IMR-90 (cell line): ENCODE data around the gene TMEM128. TPM values are rescaled to one million over a fixed set of nuclear protein-coding genes. Genes with fewer than 3 reads are reported as not detected.

Source experiments
- ATAC-seq: fragments of 200-7000 bp; cut with Tn5 transposase; 2 replicates; pipeline ENCODE4 v1.9.1; 2020; ENCODE audit warnings: low read depth, mild to moderate bottlenecking, moderate library complexity
- BruUV-seq: library from RNA; stranded (reverse); fragments of 400-500 nt; replicated peaks from 2 replicates; lab custom pipeline; 2021; lab: Mats Ljungman, UMichigan
- CTCF ChIA-PET: fragments of 300-600 bp; formaldehyde crosslinking; extraction: SDS; loops from one replicate; lab custom pipeline; 2021; ENCODE audit warnings: antibody characterized with exemption; lab: Yijun Ruan, JAX
- POLR2A ChIA-PET: fragments of 300-600 bp; sonication (Branson Sonifier 250); formaldehyde crosslinking; loops from one replicate; lab custom pipeline; 2022; ENCODE audit warnings: antibody characterized with exemption; ENCODE audit not compliant: unreplicated experiment; lab: Charles Lee
- DNase-seq: peaks from one replicate; pipeline ENCODE4 v3.0.0; 2013
- H2AFZ ChIP-seq: replicated peaks from 2 replicates; pipeline ENCODE3; 2013; ENCODE audit warnings: low read length, mild to moderate bottlenecking; ENCODE audit not compliant: poor library complexity
- H2AK5ac ChIP-seq: 2 replicates; pipeline ENCODE4 v1.6.1; 2013; ENCODE audit warnings: low read depth, low read length, inconsistent platforms
- H2AK9ac ChIP-seq: replicated peaks from 2 replicates; pipeline ENCODE3; 2013; ENCODE audit warnings: mild to moderate bottlenecking, low read depth, low read length, moderate library complexity; ENCODE audit not compliant: poor library complexity
- H2BK120ac ChIP-seq: 2 replicates; pipeline ENCODE4 v1.6.1; 2013; ENCODE audit warnings: low read depth, low read length, inconsistent platforms
- H2BK15ac ChIP-seq: 3 replicates; pipeline ENCODE4 v1.6.1; 2013; ENCODE audit warnings: low read depth, low read length, inconsistent platforms
- H2BK20ac ChIP-seq: 2 replicates; pipeline ENCODE4 v1.6.1; 2013; ENCODE audit warnings: low read depth, mild to moderate bottlenecking, inconsistent platforms, low read length, moderate library complexity
- H2BK5ac ChIP-seq: 2 replicates; pipeline ENCODE4 v1.6.1; 2013; ENCODE audit warnings: mild to moderate bottlenecking, low read depth, low read length, inconsistent platforms; ENCODE audit not compliant: poor library complexity, severe bottlenecking
- H3K14ac ChIP-seq: replicated peaks from 2 replicates; pipeline ENCODE4 v1.6.1; 2013; ENCODE audit warnings: low read depth, low read length, inconsistent platforms
- H3K18ac ChIP-seq: 2 replicates; pipeline ENCODE4 v1.6.1; 2013; ENCODE audit warnings: low read depth, low read length, control low read depth
- H3K23ac ChIP-seq: 2 replicates; pipeline ENCODE4 v1.6.1; 2013; ENCODE audit warnings: low read depth, low read length, inconsistent platforms
- H3K27ac ChIP-seq: 2 replicates; pipeline ENCODE4 v1.5.1; 2013; ENCODE audit warnings: mild to moderate bottlenecking, control low read depth, low read length; ENCODE audit not compliant: insufficient read depth
- H3K27me3 ChIP-seq: 2 replicates; pipeline ENCODE4 v1.6.1; 2013; ENCODE audit warnings: low read length; ENCODE audit not compliant: control insufficient read depth, insufficient read depth
- H3K36me3 ChIP-seq: 2 replicates; pipeline ENCODE4 v1.6.1; 2013; ENCODE audit warnings: low read length, mixed read lengths; ENCODE audit not compliant: control insufficient read depth, insufficient read depth
- H3K4ac ChIP-seq: 2 replicates; pipeline ENCODE4 v1.6.1; 2013; ENCODE audit warnings: low read depth, low read length, inconsistent platforms
- H3K4me1 ChIP-seq: 2 replicates; pipeline ENCODE4 v1.6.1; 2013; ENCODE audit warnings: low read length, mixed read lengths; ENCODE audit not compliant: control insufficient read depth, insufficient read depth
- H3K4me2 ChIP-seq: 2 replicates; pipeline ENCODE4 v1.6.1; 2013; ENCODE audit warnings: low read depth, mild to moderate bottlenecking, control low read depth, low read length, moderate library complexity
- H3K4me3 ChIP-seq: 2 replicates; pipeline ENCODE4 v1.5.1; 2013; ENCODE audit warnings: low read depth, mild to moderate bottlenecking, control low read depth, low read length, moderate library complexity; ENCODE audit not compliant: insufficient read depth
- H3K56ac ChIP-seq: 2 replicates; pipeline ENCODE4 v1.6.1; 2013; ENCODE audit warnings: low read length, inconsistent platforms; ENCODE audit not compliant: insufficient read depth; ENCODE audit errors: extremely low read depth
- H3K79me1 ChIP-seq, 2 experiments: 2 replicates each; pipeline ENCODE4 v1.6.1; 2013; ENCODE audit warnings: low read length in 2 of 2, inconsistent platforms in 1 of 2, low read depth in 1 of 2
- H3K9ac ChIP-seq: 2 replicates; pipeline ENCODE4 v1.6.1; 2013; ENCODE audit warnings: low read depth, low read length, control low read depth
- H3K9me1 ChIP-seq: 2 replicates; pipeline ENCODE4 v1.6.1; 2013; ENCODE audit warnings: low read length, inconsistent platforms; ENCODE audit not compliant: insufficient read depth
- H3K9me3 ChIP-seq: 2 replicates; pipeline ENCODE4 v1.6.1; 2013; ENCODE audit warnings: low read length; ENCODE audit not compliant: control insufficient read depth, insufficient read depth
- H4K20me1 ChIP-seq: 2 replicates; pipeline ENCODE4 v1.6.1; 2013; ENCODE audit warnings: low read length, inconsistent platforms; ENCODE audit not compliant: insufficient read depth
- H4K5ac ChIP-seq: 2 replicates; pipeline ENCODE4 v1.6.1; 2013; ENCODE audit warnings: mild to moderate bottlenecking, low read depth, low read length, control low read depth
- H4K8ac ChIP-seq, 2 experiments: 2 replicates each; pipeline ENCODE4 v1.6.1; 2013; ENCODE audit warnings: low read depth in 2 of 2, low read length in 2 of 2, control low read depth in 1 of 2, inconsistent platforms in 1 of 2
- H4K91ac ChIP-seq: 2 replicates; pipeline ENCODE4 v1.6.1; 2013; ENCODE audit warnings: low read depth, low read length, inconsistent platforms; ENCODE audit not compliant: insufficient read depth
- BHLHE40 ChIP-seq: fragments of 150-350 bp; IDR thresholded peaks from 2 replicates; pipeline ENCODE4 v1.6.1; 2016; ENCODE audit warnings: mild to moderate bottlenecking, low read depth, low read length
- CEBPB ChIP-seq: IDR thresholded peaks from 2 replicates; pipeline ENCODE4 v1.6.1; 2012; ENCODE audit warnings: low read depth, low read length, improper control_type of control experiment
- FOS ChIP-seq: fragments of 150-350 bp; IDR thresholded peaks from 2 replicates; pipeline ENCODE4 v1.6.1; 2016; ENCODE audit warnings: low read depth, low read length
- MAZ ChIP-seq: IDR thresholded peaks from 2 replicates; pipeline ENCODE4 v1.6.1; 2012; ENCODE audit warnings: low read depth, mild to moderate bottlenecking, low read length, improper control_type of control experiment, moderate library complexity, borderline replicate concordance
- MXI1 ChIP-seq: IDR thresholded peaks from 2 replicates; pipeline ENCODE4 v1.6.1; 2012; ENCODE audit warnings: low read depth, mild to moderate bottlenecking, low read length, moderate library complexity, borderline replicate concordance
- POLR2A ChIP-seq: IDR thresholded peaks from 2 replicates; pipeline ENCODE4 v1.6.1; 2012; ENCODE audit warnings: mild to moderate bottlenecking, low read depth, low read length
- RAD21 ChIP-seq: IDR thresholded peaks from 2 replicates; pipeline ENCODE4 v1.6.1; 2012; ENCODE audit warnings: low read length, improper control_type of control experiment
- RCOR1 ChIP-seq: IDR thresholded peaks from 2 replicates; pipeline ENCODE4 v1.6.1; 2012; ENCODE audit warnings: mild to moderate bottlenecking, low read length, improper control_type of control experiment; ENCODE audit not compliant: insufficient replicate concordance
- RFX5 ChIP-seq: IDR thresholded peaks from 2 replicates; pipeline ENCODE4 v1.8.0; 2012; ENCODE audit warnings: low read depth, mild to moderate bottlenecking, low read length, moderate library complexity
- WGBS, 2 experiments: methylation state at CpG; one replicate each; pipeline versions ENCODE4 v1.1.5 to v1.1.7; 2013; ENCODE audit warnings: missing lambda C conversion rate in 2 of 2; ENCODE audit not compliant: insufficient read length in 1 of 2; ENCODE audit errors: extremely low coverage in 2 of 2; 5-methylcytosine and 5-hydroxymethylcytosine counted together
- dilution Hi-C: fragments of 300-500 bp; cut with HindIII; formaldehyde crosslinking; loops from one replicate; pipeline ENCODE4 v1.14.3; 2018; ENCODE audit warnings: low sequenced_read_pairs; ENCODE audit not compliant: unreplicated experiment
- in situ Hi-C: fragments of 300-500 bp; cut with MboI; formaldehyde crosslinking; loops from 3 replicates; pipeline ENCODE4 v1.14.3; 2019; ENCODE audit warnings: low sequenced_read_pairs, inconsistent platforms, mixed read lengths
- intact Hi-C: fragments of 100-400 bp; cut with micrococcal nuclease; formaldehyde crosslinking; loops from 2 replicates; pipeline ENCODE4 v1.10.0; 2022
- polyA plus RNA-seq, 3 experiments: library from polyadenylated mRNA; depleted of rRNA; stranded (reverse); fragments of >200 nt; gene quantifications; 2 replicates each; pipeline ENCODE4 v1.2.3, GENCODE V29; 2012; ENCODE audit warnings: low replicate concordance in 1 of 3
- total RNA-seq: library from RNA; depleted of rRNA; stranded (reverse); fragments of >200 nt; gene quantifications from 2 replicates; pipeline ENCODE4 v1.2.3, GENCODE V29; 2012
- TF ChIP-seq, protein P1 (sequence below): fragments of 150-350 bp; IDR thresholded peaks from 2 replicates; pipeline ENCODE4 v1.6.1; 2017; ENCODE audit warnings: mild to moderate bottlenecking, antibody characterized with exemption, low read length, low read depth
- TF ChIP-seq, protein P2 (sequence below): fragments of 150-350 bp; IDR thresholded peaks from 2 replicates; pipeline ENCODE4 v1.6.1; 2016; ENCODE audit warnings: low read depth, mild to moderate bottlenecking, low read length, moderate library complexity, borderline replicate concordance
- TF ChIP-seq, protein P3 (sequence below): conservative IDR thresholded peaks from 2 replicates; pipeline ENCODE4 v1.5.1; 2012; ENCODE audit warnings: mild to moderate bottlenecking, low read depth, low read length, improper control_type of control experiment

Gene TMEM128
- total and polyA plus RNA-seq, 2 of the 4 experiments (the other 2 are of a cell fraction), result 21.9 to 22.6 TPM

DNA sequence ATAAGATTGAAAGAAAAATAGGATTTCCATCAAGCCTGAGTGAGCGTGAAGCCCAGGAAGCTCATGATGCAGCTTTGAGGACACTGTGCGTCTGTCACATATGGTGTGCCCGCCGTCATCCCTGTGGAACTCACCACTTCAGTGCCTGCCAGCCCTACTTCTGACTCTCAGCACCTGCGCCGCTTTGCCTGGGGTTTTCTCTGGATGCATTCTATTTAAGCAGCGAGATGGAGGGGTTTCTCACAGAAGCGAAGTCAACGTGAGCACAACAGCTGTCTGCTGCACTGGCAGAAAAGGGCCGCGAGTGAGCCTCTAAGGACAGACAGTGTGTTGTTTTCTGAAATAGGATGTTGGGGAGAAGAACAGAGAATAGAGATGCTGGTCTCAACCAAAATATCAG lies 6.2 kb upstream of the TMEM128 start:
- H4K5ac ChIP-seq, result no peak overlapping the region
- no peaks in the 10 kb centered on the region for H3K4me1 ChIP-seq
- DNase-seq (no peak), ATAC-seq (no peak)
- H3K79me1 ChIP-seq, result no peaks in the 10 kb centered on the region
- no TSS peak for BruUV-seq
- in situ Hi-C loops, result loop anchor here (5.0 kb wide), 1 partner anchor 88 kb away; no protein-coding TSS in a partner anchor
- H3K9ac ChIP-seq, result no peak overlapping the region
- H3K9me3 ChIP-seq, result no peaks in the 10 kb centered on the region
- H3K36me3 ChIP-seq, result no peaks in the 10 kb centered on the region
- CTCF ChIA-PET, result no interaction called here
- H4K91ac ChIP-seq, result no peak overlapping the region
- no peak overlapping the region for H3K27ac ChIP-seq
- H3K27me3 ChIP-seq, result peaks cover 20% of the 10 kb centered on the region
- no peak overlapping the region for H2BK15ac ChIP-seq
- 67% methylated on average over 1 of the region's 11 CpGs; no CpG with 5 or more reads in 1 of the 2 experiments for WGBS, 2 experiments
- H2BK120ac ChIP-seq, result no peak overlapping the region
- no peak overlapping the region for H4K8ac ChIP-seq
- POLR2A ChIA-PET, result no interaction called here
- H2AFZ ChIP-seq, result no peak overlapping the region
- no peak for TF ChIP-seq MXI1
- TF ChIP-seq, protein P1, sequence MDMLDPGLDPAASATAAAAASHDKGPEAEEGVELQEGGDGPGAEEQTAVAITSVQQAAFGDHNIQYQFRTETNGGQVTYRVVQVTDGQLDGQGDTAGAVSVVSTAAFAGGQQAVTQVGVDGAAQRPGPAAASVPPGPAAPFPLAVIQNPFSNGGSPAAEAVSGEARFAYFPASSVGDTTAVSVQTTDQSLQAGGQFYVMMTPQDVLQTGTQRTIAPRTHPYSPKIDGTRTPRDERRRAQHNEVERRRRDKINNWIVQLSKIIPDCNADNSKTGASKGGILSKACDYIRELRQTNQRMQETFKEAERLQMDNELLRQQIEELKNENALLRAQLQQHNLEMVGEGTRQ, result no peak
- no peak for TF ChIP-seq MAZ
- TF ChIP-seq, protein P2, sequence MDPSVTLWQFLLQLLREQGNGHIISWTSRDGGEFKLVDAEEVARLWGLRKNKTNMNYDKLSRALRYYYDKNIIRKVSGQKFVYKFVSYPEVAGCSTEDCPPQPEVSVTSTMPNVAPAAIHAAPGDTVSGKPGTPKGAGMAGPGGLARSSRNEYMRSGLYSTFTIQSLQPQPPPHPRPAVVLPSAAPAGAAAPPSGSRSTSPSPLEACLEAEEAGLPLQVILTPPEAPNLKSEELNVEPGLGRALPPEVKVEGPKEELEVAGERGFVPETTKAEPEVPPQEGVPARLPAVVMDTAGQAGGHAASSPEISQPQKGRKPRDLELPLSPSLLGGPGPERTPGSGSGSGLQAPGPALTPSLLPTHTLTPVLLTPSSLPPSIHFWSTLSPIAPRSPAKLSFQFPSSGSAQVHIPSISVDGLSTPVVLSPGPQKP, result no peak
- TF ChIP-seq CEBPB, result no peak
- no peak for TF ChIP-seq RAD21
- no peak for TF ChIP-seq RCOR1
- TF ChIP-seq, protein P3, sequence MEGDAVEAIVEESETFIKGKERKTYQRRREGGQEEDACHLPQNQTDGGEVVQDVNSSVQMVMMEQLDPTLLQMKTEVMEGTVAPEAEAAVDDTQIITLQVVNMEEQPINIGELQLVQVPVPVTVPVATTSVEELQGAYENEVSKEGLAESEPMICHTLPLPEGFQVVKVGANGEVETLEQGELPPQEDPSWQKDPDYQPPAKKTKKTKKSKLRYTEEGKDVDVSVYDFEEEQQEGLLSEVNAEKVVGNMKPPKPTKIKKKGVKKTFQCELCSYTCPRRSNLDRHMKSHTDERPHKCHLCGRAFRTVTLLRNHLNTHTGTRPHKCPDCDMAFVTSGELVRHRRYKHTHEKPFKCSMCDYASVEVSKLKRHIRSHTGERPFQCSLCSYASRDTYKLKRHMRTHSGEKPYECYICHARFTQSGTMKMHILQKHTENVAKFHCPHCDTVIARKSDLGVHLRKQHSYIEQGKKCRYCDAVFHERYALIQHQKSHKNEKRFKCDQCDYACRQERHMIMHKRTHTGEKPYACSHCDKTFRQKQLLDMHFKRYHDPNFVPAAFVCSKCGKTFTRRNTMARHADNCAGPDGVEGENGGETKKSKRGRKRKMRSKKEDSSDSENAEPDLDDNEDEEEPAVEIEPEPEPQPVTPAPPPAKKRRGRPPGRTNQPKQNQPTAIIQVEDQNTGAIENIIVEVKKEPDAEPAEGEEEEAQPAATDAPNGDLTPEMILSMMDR, result no peak
- TF ChIP-seq FOS, result no peak
- TF ChIP-seq POLR2A, result no peak
- TF ChIP-seq RFX5, result no peak
- TF ChIP-seq BHLHE40, result no peak
- H3K4ac ChIP-seq, result no peak overlapping the region
- no peak overlapping the region for H3K18ac ChIP-seq
- H3K23ac ChIP-seq, result no peak overlapping the region
- intact Hi-C loops, result no loop called here
- H3K14ac ChIP-seq, result no peak overlapping the region
- no peaks in the 10 kb centered on the region for H4K20me1 ChIP-seq
- no peak overlapping the region for H2BK5ac ChIP-seq
- no peak overlapping the region for H2BK20ac ChIP-seq
- dilution Hi-C loops, result no loop called here
- H2AK5ac ChIP-seq, result no peak overlapping the region
- H3K4me3 ChIP-seq, result no peak overlapping the region
- H2AK9ac ChIP-seq, result no peak overlapping the region
- H3K9me1 ChIP-seq, result no peaks in the 10 kb centered on the region
- H3K4me2 ChIP-seq, result no peak overlapping the region
- no peak overlapping the region for H3K56ac ChIP-seq
